Measurements from ENCODE around the gene IRF3.
"Not testable (repeated sequence)": the region's sequence is repeated elsewhere in the genome, so short reads cannot be mapped to it uniquely, and the experiment has no call there.

- TF ChIP-seq POLR2A (IDR thresholded peaks at IDR 0.05; ENCODE audit: low read depth, low read length); SMC3 (IDR thresholded peaks at IDR 0.05; ENCODE audit: low read depth, low read length); CTCF (conservative IDR thresholded peaks at IDR 0.05; ENCODE audit: low read depth, low read length): not testable (repeated sequence)
Measured at GRCh38 chr19:49633273-49633672, 32.4 kb downstream of the IRF3 start.

Data from IMR-90 (cell line).